ENCODE measurements around the gene IQGAP3.

DNA sequence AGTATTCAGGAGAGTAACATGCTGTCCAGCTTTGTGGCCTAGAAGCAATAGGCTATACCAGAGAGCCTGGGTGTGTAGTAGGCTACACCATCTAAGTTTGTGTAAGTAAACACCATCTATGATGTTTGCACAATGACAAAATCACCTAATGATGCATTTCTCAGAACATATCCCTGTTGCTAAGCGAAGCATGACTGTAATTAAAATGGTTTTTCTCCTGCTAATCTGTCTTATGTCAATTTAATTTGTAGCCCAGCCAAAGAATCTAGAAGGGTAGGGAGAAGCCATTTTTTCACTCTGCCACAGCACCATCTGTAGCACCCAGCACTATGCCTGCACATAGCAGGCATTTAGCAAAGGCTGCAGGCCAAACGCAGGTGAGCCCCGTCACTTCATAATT lies 5.2 kb upstream of the IQGAP3 start:
- TF ChIP-seq CTCF (IDR thresholded peaks at IDR 0.05) (no peak), HDAC2 (IDR thresholded peaks at IDR 0.05) (no peak), POLR2A (IDR thresholded peaks at IDR 0.05; ENCODE audit: low read length) (no peak), RFX5 (IDR thresholded peaks at IDR 0.05) (no peak), HOXA7 (CRISPR knock-in tag; IDR thresholded peaks at IDR 0.05) (no peak), PHF8 (IDR thresholded peaks at IDR 0.05; ENCODE audit: borderline replicate concordance, low read depth) (no peak)
- TF ChIP-seq, protein P1, sequence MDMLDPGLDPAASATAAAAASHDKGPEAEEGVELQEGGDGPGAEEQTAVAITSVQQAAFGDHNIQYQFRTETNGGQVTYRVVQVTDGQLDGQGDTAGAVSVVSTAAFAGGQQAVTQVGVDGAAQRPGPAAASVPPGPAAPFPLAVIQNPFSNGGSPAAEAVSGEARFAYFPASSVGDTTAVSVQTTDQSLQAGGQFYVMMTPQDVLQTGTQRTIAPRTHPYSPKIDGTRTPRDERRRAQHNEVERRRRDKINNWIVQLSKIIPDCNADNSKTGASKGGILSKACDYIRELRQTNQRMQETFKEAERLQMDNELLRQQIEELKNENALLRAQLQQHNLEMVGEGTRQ (IDR thresholded peaks at IDR 0.05) = no peak
- TF ChIP-seq, protein P2, sequence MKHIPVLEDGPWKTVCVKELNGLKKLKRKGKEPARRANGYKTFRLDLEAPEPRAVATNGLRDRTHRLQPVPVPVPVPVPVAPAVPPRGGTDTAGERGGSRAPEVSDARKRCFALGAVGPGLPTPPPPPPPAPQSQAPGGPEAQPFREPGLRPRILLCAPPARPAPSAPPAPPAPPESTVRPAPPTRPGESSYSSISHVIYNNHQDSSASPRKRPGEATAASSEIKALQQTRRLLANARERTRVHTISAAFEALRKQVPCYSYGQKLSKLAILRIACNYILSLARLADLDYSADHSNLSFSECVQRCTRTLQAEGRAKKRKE (CRISPR knock-in tag; IDR thresholded peaks at IDR 0.05; ENCODE audit: low read depth) = no peak
